Stomach (tissue), 9 donors: ENCODE results near the gene XXYLT1. TPM values are rescaled to one million over a fixed set of nuclear protein-coding genes. Genes with fewer than 3 reads are reported as not detected.

Experiments
- DNase-seq, 2 donors: peaks; one replicate each; pipeline versions ENCODE4 v3.0.0 to v3.0.0-alpha.2; 2013 to 2019
- H3K27ac ChIP-seq, 5 donors: fragments of 200-600 bp in 4 of 5; sonication (generic) in 4 of 5; one replicate each; pipeline ENCODE4 v1.5.1; 2013 to 2019; ENCODE audit warnings: mild to moderate bottlenecking in 1 of 5, moderate library complexity in 1 of 5
- H3K27me3 ChIP-seq, 3 donors: fragments of 200-600 bp; sonication (generic); one replicate each; pipeline ENCODE4 v1.5.1; 2017 to 2019; ENCODE audit warnings: mixed run types in 1 of 3
- H3K36me3 ChIP-seq, 4 donors: fragments of 200-600 bp; sonication (generic); 1 replicate in 3 of 4; 2 replicates in 1 of 4; pipeline ENCODE4 v1.5.1; 2016 to 2019
- H3K4me1 ChIP-seq, 4 donors: fragments of 200-600 bp; sonication (generic); one replicate each; pipeline ENCODE4 v1.5.1; 2016 to 2019
- H3K4me3 ChIP-seq, 4 donors: fragments of 200-600 bp; sonication (generic) in 3 of 4; one replicate each; pipeline ENCODE4 v1.5.1; 2016 to 2019; ENCODE audit warnings: mild to moderate bottlenecking in 1 of 4
- H3K9me3 ChIP-seq, 4 donors: fragments of 200-600 bp; sonication (generic); one replicate each; pipeline ENCODE4 v1.5.1; 2016 to 2019
- EP300 ChIP-seq: sonication (generic); formaldehyde crosslinking; IDR thresholded peaks from one replicate; pipeline ENCODE4 v1.6.1; 2017; ENCODE audit warnings: antibody characterized with exemption
- POLR2A ChIP-seq, 4 donors: fragments of 450-650 bp; IDR thresholded peaks; one replicate each; pipeline ENCODE4 v1.6.1; 2016; ENCODE audit warnings: antibody characterized with exemption in 4 of 4, control low read depth in 2 of 4, mild to moderate bottlenecking in 1 of 4, moderate library complexity in 1 of 4
- POLR2AphosphoS5 ChIP-seq, 3 donors: sonication (generic); formaldehyde crosslinking; IDR thresholded peaks; one replicate each; pipeline ENCODE4 v1.6.1; 2016; ENCODE audit warnings: antibody characterized with exemption in 3 of 3
- WGBS, 5 donors: extraction: QIAGEN DNeasy Blood & Tissue Kit in 3 of 5; methylation state at CpG; one replicate each; pipeline versions ENCODE4 v1.1.5 to v1.1.7; 2013 to 2018; 5-methylcytosine and 5-hydroxymethylcytosine counted together
- intact Hi-C: fragments of 100-400 bp; cut with DNase I; formaldehyde crosslinking; loops from one replicate; pipeline ENCODE4 v1.15.1; 2023; ENCODE audit warnings: low total_unique reads
- polyA plus RNA-seq, 3 donors: library from polyadenylated mRNA; stranded (reverse); fragments of 200-250 nt; gene quantifications; one replicate each; pipeline ENCODE4 v1.2.3, GENCODE V29; 2013
- total RNA-seq, 5 donors: library from RNA; depleted of rRNA; stranded (reverse); fragments of >200 nt; gene quantifications; one replicate each; pipeline versions ENCODE4 v1.1.0 to v1.2.3, GENCODE V29; 2014 to 2016
- TF ChIP-seq, protein P1 (sequence below), 7 experiments: fragments of 450-650 bp in 4 of 7; fragments of 200-600 bp in 3 of 7; sonication (generic) in 3 of 7; IDR thresholded peaks; one replicate each; pipeline ENCODE4 v1.5.1; 2016 to 2019; ENCODE audit warnings: antibody characterized with exemption in 7 of 7, control low read depth in 2 of 7, mild to moderate bottlenecking in 1 of 7
- donor health status: healthy with polysubstance abuse.
- donor health status: Bipolar disorder and iron deficiency.
- donor health status: healthy.

Gene XXYLT1
- total and polyA plus RNA-seq, 8 donors: 2.1 to 41.5 (median 11.4) TPM; not detected in 1

DNA sequence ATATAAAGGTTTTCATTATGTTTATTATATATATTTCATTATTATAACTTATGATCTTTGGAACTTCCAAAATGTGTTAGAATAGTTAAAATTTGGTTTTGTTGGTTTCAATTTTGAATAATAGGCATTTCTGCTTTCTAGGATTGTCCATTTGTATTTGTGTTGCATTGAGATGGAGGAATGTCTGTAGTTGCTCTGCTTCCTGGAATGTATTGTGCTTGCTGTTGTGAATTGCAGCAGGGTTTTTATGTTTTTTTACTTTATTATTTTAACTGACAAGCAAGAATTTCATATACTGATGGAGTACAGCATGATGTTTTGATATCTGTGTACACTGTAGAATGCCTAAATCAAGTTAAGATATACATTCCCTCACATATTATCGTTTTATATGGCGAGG, 247.4 kb downstream of the XXYLT1 start:
- Histone ChIP-seq H3K36me3 (no peaks in the 10 kb centered on the region), H3K27me3 (no peaks in the 10 kb centered on the region), H3K27ac (no peak overlapping the region), H3K4me1 (no peaks in the 10 kb centered on the region), H3K4me3 (no peak overlapping the region), H3K9me3 (no peaks in the 10 kb centered on the region)
- DNase-seq: no peak
- intact Hi-C loops: no loop called here
- TF ChIP-seq POLR2AphosphoS5 (IDR thresholded peaks at IDR 0.05) (no peak), POLR2A (IDR thresholded peaks at IDR 0.05) (no peak), EP300 (no peak)
- TF ChIP-seq, protein P1, sequence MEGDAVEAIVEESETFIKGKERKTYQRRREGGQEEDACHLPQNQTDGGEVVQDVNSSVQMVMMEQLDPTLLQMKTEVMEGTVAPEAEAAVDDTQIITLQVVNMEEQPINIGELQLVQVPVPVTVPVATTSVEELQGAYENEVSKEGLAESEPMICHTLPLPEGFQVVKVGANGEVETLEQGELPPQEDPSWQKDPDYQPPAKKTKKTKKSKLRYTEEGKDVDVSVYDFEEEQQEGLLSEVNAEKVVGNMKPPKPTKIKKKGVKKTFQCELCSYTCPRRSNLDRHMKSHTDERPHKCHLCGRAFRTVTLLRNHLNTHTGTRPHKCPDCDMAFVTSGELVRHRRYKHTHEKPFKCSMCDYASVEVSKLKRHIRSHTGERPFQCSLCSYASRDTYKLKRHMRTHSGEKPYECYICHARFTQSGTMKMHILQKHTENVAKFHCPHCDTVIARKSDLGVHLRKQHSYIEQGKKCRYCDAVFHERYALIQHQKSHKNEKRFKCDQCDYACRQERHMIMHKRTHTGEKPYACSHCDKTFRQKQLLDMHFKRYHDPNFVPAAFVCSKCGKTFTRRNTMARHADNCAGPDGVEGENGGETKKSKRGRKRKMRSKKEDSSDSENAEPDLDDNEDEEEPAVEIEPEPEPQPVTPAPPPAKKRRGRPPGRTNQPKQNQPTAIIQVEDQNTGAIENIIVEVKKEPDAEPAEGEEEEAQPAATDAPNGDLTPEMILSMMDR (IDR thresholded peaks at IDR 0.05): no peak
- WGBS, 5 donors: 28 to 39% (median 37%) methylated on average over 2 of the region's 2 CpGs

DNA sequence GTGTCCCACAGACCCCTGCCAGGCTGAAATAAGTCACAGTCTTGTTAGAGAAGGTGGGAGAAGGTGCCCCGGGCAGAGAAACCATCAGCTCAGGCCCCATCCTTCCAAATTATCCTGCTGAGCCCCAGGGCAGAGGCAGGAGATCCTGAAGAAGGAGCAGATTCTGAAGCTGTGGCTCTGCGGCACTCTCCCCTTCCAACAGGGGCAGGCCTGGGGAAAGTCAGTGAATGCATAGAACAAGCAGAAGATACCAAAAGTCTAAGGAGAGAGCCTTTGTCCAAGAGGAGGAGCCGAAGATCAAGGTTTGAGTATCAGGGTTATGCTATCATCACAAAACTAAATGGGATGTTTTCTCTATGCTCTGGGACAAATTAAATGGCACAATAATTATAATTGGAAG, 249.3 kb downstream of the XXYLT1 start:
- H3K36me3 ChIP-seq: no peaks in the 10 kb centered on the region
- H3K27ac ChIP-seq: no peak overlapping the region
- no peak for DNase-seq
- H3K4me3 ChIP-seq: no peak overlapping the region
- intact Hi-C loops: no loop called here
- H3K4me1 ChIP-seq: peaks cover 0 to 4% (median 0%) of the 10 kb centered on the region in 4 donors
- no peaks in the 10 kb centered on the region for H3K27me3 ChIP-seq
- no peaks in the 10 kb centered on the region for H3K9me3 ChIP-seq
- no peak for TF ChIP-seq EP300
- no peak for TF ChIP-seq POLR2A (IDR thresholded peaks at IDR 0.05)
- TF ChIP-seq POLR2AphosphoS5 (IDR thresholded peaks at IDR 0.05): no peak
- TF ChIP-seq, protein P1 (IDR thresholded peaks at IDR 0.05): no peak
- WGBS, 5 donors: 83 to 96% (median 89%) methylated on average over 3 of the region's 3 CpGs

- 71 to 91% (median 87%) methylated on average over 1 of the region's 1 CpG for WGBS, 5 donors
- Histone ChIP-seq H3K27me3 (no peaks in the 10 kb centered on the region), H3K4me3 (no peak overlapping the region), H3K4me1 (peaks cover 0 to 4% (median 0%) of the 10 kb centered on the region in 4 donors), H3K36me3 (no peaks in the 10 kb centered on the region), H3K9me3 (no peaks in the 10 kb centered on the region), H3K27ac (peak overlapping the region in 1 of 5 donors; percentile 14)
- intact Hi-C loops: no loop called here
- no peak for DNase-seq
- TF ChIP-seq EP300: no peak
- no peak for TF ChIP-seq POLR2A (IDR thresholded peaks at IDR 0.05)
- TF ChIP-seq, protein P1 (IDR thresholded peaks at IDR 0.05): no peak
- no peak for TF ChIP-seq POLR2AphosphoS5 (IDR thresholded peaks at IDR 0.05)
Observed at GRCh38 chr3:195020921-195021320, 250.0 kb downstream of the XXYLT1 start.

GRCh38 chr3:195020185-195020584, 250.8 kb downstream of the XXYLT1 start:
- DNase-seq: no peak

More at GRCh38 chr3:195020185-195020584, 250.8 kb downstream of the XXYLT1 start:
- intact Hi-C loops: no loop called here
- no peak overlapping the region for H3K27ac ChIP-seq
- 80 to 92% (median 86%) methylated on average over 4 of the region's 4 CpGs for WGBS, 5 donors
- H3K4me3 ChIP-seq: no peak overlapping the region
- H3K36me3 ChIP-seq: no peaks in the 10 kb centered on the region
- peaks cover 0 to 4% (median 0%) of the 10 kb centered on the region in 4 donors for H3K4me1 ChIP-seq
- TF ChIP-seq POLR2A (IDR thresholded peaks at IDR 0.05) (no peak), EP300 (no peak), POLR2AphosphoS5 (IDR thresholded peaks at IDR 0.05) (no peak)
- TF ChIP-seq, protein P1 (IDR thresholded peaks at IDR 0.05): no peak
- H3K27me3 ChIP-seq: no peaks in the 10 kb centered on the region
- H3K9me3 ChIP-seq: no peaks in the 10 kb centered on the region
